UCSD-AML1 (cell line): Measurements from ENCODE around the gene EFCAB6.

ENCODE experiments used
- DNase-seq: peaks from one replicate; lab custom pipeline; 2025; ENCODE audit not compliant: unreplicated experiment; lab: John Stamatoyannopoulos, UW

Gene EFCAB6

GRCh38 chr22:43817402-43817801 is 5.3 kb upstream of the EFCAB6 start:
- no peak for DNase-seq

DNA sequence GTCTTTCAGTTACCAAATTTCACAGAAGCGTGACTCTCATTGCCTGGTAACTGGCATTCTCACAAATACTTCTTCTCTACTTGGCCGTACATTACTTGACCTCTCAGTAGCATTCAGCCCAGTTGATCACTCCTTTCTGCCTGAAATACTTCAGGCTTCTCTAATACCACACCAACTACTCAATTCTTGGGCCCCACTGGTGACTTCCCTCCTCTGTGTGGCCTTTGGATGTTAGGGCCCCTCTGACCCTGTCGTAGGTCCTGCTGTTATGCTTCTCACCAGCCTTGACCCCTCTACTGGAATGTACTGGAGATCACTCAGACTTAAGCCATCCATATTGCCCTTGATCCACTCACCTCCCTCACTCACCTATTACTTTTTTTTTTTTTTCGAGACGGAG is 2.2 kb upstream of the EFCAB6 start:
- no peak for DNase-seq

- DNase-seq = no peak
These were observed 785 bp upstream of the EFCAB6 start for GRCh38 chr22:43812890-43813289.

- no peak for DNase-seq
These were observed 342 bp downstream of the EFCAB6 start for GRCh38 chr22:43811777-43812148.

- DNase-seq = no peak
These were observed 9.1 kb downstream of the EFCAB6 start for GRCh38 chr22:43802897-43803495.

- no peak for DNase-seq
These were observed 11.1 kb downstream of the EFCAB6 start for GRCh38 chr22:43800970-43801369.

GRCh38 chr22:43798492-43798891 is 13.6 kb downstream of the EFCAB6 start:
- no peak for DNase-seq

- no peak for DNase-seq
These were observed 15.5 kb downstream of the EFCAB6 start for GRCh38 chr22:43796567-43796966.

GRCh38 chr22:43795320-43795719 is 16.8 kb downstream of the EFCAB6 start:
- DNase-seq = no peak

GRCh38 chr22:43792905-43793304 is 19.2 kb downstream of the EFCAB6 start:
- no peak for DNase-seq

GRCh38 chr22:43789452-43789851 is 22.7 kb downstream of the EFCAB6 start:
- no peak for DNase-seq

GRCh38 chr22:43783777-43784176 is 28.3 kb downstream of the EFCAB6 start:
- no peak for DNase-seq

DNA sequence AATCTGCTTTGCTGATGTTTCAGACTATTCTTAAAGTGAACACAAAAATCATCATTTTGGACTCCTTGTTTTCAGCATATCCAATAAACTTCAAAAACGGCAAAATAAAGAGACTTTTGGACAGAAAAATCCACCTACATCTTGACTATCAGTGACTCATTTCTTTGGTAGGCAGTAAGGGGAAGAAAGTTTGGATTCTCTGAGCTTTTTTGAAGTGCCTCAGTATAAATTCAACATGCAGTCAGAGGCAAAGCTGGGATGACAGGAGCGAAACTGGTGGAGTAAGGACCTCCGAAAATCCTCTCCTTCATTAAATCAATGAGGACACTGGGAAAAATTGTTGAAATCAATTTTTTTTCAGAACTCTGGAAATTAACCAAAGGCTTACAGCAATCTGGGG is 29.7 kb downstream of the EFCAB6 start:
- no peak for DNase-seq

- peak; percentile 46 for DNase-seq
These were observed 34.8 kb downstream of the EFCAB6 start for GRCh38 chr22:43777286-43777685.

GRCh38 chr22:43776081-43776670 is 35.9 kb downstream of the EFCAB6 start:
- no peak for DNase-seq

- DNase-seq = no peak
These were observed 37.7 kb downstream of the EFCAB6 start for GRCh38 chr22:43774318-43774915.

- DNase-seq = no peak
These were observed 39.3 kb downstream of the EFCAB6 start for GRCh38 chr22:43772831-43773230.

- DNase-seq = no peak
These were observed 56.7 kb downstream of the EFCAB6 start for GRCh38 chr22:43755452-43755851.

GRCh38 chr22:43755011-43755410 is 57.1 kb downstream of the EFCAB6 start:
- no peak for DNase-seq

GRCh38 chr22:43754176-43754575 is 57.9 kb downstream of the EFCAB6 start:
- DNase-seq = no peak

- no peak for DNase-seq
These were observed 58.4 kb downstream of the EFCAB6 start for GRCh38 chr22:43753688-43754087.

- DNase-seq = no peak
These were observed 61.4 kb downstream of the EFCAB6 start for GRCh38 chr22:43750751-43751150.

- no peak for DNase-seq
These were observed 62.6 kb downstream of the EFCAB6 start for GRCh38 chr22:43749473-43749872.
